Brain microvascular endothelial cell (primary cell): ENCODE results near the gene DDX47.
"Not testable (repeated sequence)": the region's sequence is repeated elsewhere in the genome, so short reads cannot be mapped to it uniquely, and the experiment has no call there.

Source experiments
- DNase-seq: peaks from one replicate; pipeline ENCODE4 v3.0.0-alpha.2; 2020
- H3K27ac ChIP-seq: fragments of 250-450 bp; sonication (Bioruptor Pico); 2 replicates; pipeline ENCODE4 v1.5.1; 2020; ENCODE audit warnings: mild to moderate bottlenecking, moderate library complexity
- H3K27me3 ChIP-seq: fragments of 250-450 bp; sonication (Bioruptor Pico); replicated peaks from 2 replicates; pipeline ENCODE4 v1.5.1; 2020; ENCODE audit warnings: mild to moderate bottlenecking
- H3K36me3 ChIP-seq: fragments of 250-450 bp; sonication (Bioruptor Pico); replicated peaks from 2 replicates; pipeline ENCODE4 v1.5.1; 2020; ENCODE audit warnings: mild to moderate bottlenecking
- H3K4me3 ChIP-seq: 2 replicates; pipeline ENCODE4 v1.5.1; 2011; ENCODE audit warnings: low read depth, mild to moderate bottlenecking, control low read depth, low read length, moderate library complexity
- CTCF ChIP-seq: IDR thresholded peaks from 2 replicates; pipeline ENCODE4 v1.5.1; 2011; ENCODE audit warnings: low read depth, mild to moderate bottlenecking, moderate library complexity, low read length, control low read depth, inconsistent platforms; ENCODE audit errors: missing control alignments
- in situ Hi-C: cut with HindIII; loops from 2 replicates; pipeline ENCODE4 v1.10.0; 2017; ENCODE audit warnings: low sequenced_read_pairs, low pct_ligation_motif_present

Gene DDX47

DNA sequence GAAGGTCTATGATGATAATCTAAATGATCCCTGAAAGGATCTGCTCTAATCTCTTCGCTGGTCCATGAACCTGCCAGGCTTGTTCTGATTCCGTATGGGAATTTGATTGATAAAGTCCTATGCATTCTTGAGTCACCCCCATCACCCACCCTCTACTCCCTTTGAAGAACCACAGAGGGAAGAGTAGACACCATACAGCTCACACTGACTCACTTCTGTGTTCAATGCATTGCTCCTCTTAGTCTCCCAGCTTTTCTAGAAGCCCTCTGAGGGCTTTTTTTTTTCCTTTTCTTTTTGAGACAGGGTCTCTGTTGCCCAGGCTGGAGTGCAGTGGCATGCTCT is 59.8 kb downstream of the DDX47 start:
- peak; percentile 70 for DNase-seq
- Histone ChIP-seq H3K27ac (peak overlapping the region; percentile 96), H3K36me3 (no peaks in the 10 kb centered on the region), H3K4me3 (no peak overlapping the region), H3K27me3 (no peaks in the 10 kb centered on the region)
- TF ChIP-seq CTCF: no peak
- in situ Hi-C loops: no loop called here

DNA sequence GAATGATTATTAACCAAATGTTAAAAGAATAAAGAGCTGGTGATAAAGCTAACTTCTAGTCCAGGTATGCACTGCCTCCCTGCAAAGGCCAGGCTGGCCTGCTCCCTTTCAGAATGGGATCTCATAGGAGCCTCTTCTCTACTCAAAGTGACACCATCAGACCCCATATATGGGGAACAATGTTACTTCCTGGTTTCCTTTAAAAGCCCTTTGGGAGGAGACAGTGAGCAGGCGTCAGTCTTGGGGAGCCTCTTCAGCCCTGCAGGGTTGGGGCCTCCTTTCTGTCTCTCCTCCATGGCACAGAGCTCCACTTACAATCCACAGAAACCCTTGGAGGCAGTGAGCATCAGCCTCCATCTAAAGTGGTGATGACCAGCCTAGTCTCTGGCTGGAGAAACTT is 60.9 kb downstream of the DDX47 start:
- H3K27ac ChIP-seq: peak overlapping the region; percentile 96
- DNase-seq: no peak
- no peak overlapping the region for H3K4me3 ChIP-seq
- H3K36me3 ChIP-seq: no peaks in the 10 kb centered on the region
- in situ Hi-C loops: no loop called here
- no peak for TF ChIP-seq CTCF
- no peaks in the 10 kb centered on the region for H3K27me3 ChIP-seq

DNA sequence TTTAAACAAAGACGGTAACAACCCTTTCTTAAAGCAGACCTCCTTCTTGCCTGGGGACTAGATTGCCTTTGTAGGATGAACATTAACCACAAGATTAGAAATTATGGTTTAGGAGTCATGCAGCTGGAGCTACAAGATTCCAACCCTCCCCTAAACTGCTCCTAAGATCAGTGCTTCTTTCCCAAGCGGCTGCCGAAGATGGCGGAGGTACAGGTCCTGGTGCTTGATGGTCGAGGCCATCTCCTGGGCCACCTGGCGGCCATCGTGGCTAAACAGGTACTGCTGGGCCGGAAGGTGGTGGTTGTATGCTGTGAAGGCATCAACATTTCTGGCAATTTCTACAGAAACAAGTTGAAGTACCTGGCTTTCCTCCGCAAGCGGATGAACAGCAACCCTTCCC is 62.2 kb downstream of the DDX47 start:
- H3K4me3 ChIP-seq, H3K36me3 ChIP-seq, DNase-seq, H3K27me3 ChIP-seq, in situ Hi-C loops: not testable (repeated sequence)
- H3K27ac ChIP-seq: peak overlapping the region; percentile 96

- TF ChIP-seq CTCF: no peak
- Histone ChIP-seq H3K27me3 (no peaks in the 10 kb centered on the region), H3K36me3 (no peaks in the 10 kb centered on the region), H3K4me3 (no peak overlapping the region), H3K27ac (no peak overlapping the region)
- in situ Hi-C loops: no loop called here
- no peak for DNase-seq
Observed at GRCh38 chr12:12877153-12877768, 64.1 kb downstream of the DDX47 start.

GRCh38 chr12:12877781-12878455 is 64.8 kb downstream of the DDX47 start:
- no peak for DNase-seq
- Histone ChIP-seq H3K36me3 (no peaks in the 10 kb centered on the region), H3K27me3 (no peaks in the 10 kb centered on the region), H3K27ac (no peak overlapping the region), H3K4me3 (no peak overlapping the region)
- in situ Hi-C loops: no loop called here
- no peak for TF ChIP-seq CTCF
